Thyroid gland (tissue), 4 donors: ENCODE results near the gene KDM4B.

Experiments
- CTCF ChIP-seq, 6 experiments: fragments of 200-600 bp in 3 of 6; fragments of 450-650 bp in 3 of 6; sonication (generic) in 3 of 6; IDR thresholded peaks; one replicate each; pipeline ENCODE4 v1.5.1; 2016 to 2019; ENCODE audit warnings: antibody characterized with exemption in 6 of 6, mild to moderate bottlenecking in 2 of 6, inconsistent platforms in 1 of 6, moderate library complexity in 1 of 6
- POLR2A ChIP-seq, 2 donors: fragments of 450-650 bp; IDR thresholded peaks; one replicate each; pipeline ENCODE4 v1.6.1; 2017; ENCODE audit warnings: antibody characterized with exemption in 2 of 2, mild to moderate bottlenecking in 2 of 2, moderate library complexity in 1 of 2

GRCh38 chr19:5014941-5015340 lies 46.0 kb downstream of the KDM4B start:
- TF ChIP-seq CTCF (IDR thresholded peaks at IDR 0.05): no peak
- TF ChIP-seq POLR2A (IDR thresholded peaks at IDR 0.05): no peak
